HG03565 (cell line): ENCODE measurements around the gene KIRREL3.

ENCODE experiments used
- ATAC-seq: cut with Tn5 transposase; IDR thresholded peaks from one replicate; pipeline ENCODE4 v1.9.1; 2021; ENCODE audit warnings: mild to moderate bottlenecking, moderate library complexity; ENCODE audit not compliant: unreplicated experiment

Gene KIRREL3

DNA sequence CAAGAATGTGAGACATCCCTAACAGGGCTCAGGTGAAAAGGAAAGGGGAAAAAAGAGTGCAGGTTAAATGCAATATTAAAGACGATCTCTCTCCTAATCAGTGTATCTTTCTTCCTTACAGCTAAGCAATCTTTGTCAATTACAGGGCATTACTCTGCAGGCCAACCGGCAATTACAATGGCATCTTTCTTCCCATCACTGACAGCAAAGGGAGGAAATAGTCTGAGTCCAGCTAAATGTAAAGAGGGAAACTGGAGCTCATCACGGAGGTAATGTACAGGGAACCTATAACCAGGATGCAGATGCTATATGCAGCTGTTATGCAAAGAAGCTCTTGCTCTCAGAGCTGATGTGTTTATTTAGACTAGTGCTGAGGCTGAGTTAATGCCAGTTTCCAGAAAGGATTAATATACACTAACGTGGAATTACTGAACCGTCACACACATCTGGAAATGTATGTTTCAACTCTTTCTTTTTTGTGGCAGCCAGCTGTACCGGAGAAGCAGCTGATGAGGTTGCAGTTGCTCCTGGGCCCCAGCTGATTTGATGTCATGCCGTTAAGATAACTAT is 121.6 kb downstream of the KIRREL3 start:
- ATAC-seq = no peak

GRCh38 chr11:126874831-126875230 is 125.7 kb downstream of the KIRREL3 start:
- no peak for ATAC-seq

GRCh38 chr11:126874276-126874675 is 126.3 kb downstream of the KIRREL3 start:
- ATAC-seq = no peak

DNA sequence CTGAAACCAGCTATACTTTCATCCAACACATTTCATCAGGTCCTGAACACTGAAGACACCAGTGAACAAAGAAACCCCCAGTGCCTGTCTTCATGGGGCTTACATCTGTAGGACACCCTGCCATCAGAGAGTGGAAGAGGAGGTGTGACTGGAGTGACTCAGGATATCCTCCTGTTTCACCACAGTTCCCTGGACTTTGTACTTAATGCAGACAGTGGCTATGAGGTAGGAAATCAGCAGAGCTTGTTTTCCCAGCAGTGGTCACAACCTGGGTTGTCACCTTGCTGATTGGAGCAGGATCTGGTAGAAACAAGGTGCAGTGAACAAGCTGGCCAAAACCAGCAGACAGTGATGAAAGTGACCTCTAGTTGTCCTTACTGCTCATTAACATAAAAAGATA is 128.8 kb downstream of the KIRREL3 start:
- no peak for ATAC-seq

- no peak for ATAC-seq
Measured at GRCh38 chr11:126870021-126870420, 130.5 kb downstream of the KIRREL3 start.

DNA sequence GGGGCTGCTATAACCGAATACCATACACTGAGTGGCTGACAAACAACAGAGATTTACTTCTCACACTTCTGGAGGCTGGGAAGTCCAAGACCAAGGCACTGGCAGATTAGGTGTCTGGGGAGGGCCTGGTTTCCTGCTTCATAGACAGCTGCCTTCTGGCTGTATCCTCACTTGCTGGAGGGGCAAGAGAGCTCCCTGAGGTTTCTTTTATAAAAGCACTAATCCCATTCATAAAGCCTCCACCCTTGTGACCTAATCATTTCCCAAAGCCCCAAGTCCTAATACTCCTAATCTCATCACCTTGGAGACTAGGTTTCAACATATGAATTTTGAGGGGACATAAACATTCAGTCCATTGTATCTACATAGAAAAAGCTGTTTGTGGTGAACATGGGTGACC is 131.8 kb downstream of the KIRREL3 start:
- ATAC-seq = no peak

DNA sequence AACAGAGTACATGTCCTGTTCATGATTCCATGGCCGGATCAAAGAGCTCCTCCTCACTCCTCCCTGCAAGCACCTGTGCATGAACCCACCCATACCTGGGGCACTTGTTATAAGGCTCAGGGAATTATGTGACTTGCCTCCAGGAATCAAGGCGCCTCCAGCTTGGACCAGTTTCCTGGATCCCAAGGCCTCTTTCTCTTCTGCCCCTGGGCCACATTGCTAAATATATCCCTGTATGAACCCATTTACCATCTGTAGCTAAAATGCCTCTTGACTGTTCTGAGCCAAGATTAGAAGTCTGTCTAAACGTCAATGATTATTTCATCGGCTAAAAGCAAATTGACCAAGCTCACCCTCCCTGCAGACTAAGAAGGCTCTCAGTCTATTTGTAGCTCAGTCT is 135.6 kb downstream of the KIRREL3 start:
- no peak for ATAC-seq

DNA sequence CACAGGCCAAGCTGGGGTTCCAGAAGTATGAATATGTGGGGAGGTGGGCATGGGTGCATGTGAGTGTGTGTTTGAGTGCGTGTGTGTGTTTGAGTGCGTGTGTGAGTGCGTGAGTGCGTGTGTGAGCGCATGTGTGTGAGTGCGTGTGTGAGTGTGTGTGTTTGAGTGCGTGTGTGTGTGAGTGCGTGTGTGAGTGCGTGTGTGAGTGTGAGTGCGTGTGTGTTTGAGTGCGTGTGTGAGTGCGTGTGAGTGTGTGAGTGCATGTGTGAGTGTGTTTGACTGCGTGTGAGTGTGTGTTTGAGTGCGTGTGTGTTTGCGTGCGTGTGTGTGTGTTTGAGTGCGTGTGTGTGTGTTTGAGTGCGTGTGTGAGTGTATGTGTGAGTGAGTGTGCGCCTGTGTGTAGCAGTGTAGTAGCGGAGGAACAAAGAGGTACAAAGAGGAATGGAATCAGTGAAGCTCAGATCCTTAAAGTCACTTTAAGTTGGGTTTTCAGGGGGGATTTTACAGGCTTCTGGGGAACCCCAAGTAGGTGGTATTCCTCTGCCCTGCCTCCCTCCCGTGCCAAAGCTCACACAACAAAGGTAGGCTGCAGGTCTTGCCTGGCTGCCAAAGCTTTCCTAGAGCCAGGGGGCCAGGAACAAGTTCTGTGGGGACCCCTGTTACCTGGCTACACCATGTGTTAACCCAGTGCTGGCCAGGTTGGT is 137.1 kb downstream of the KIRREL3 start:
- no peak for ATAC-seq

GRCh38 chr11:126862664-126863243 is 137.8 kb downstream of the KIRREL3 start:
- no peak for ATAC-seq

DNA sequence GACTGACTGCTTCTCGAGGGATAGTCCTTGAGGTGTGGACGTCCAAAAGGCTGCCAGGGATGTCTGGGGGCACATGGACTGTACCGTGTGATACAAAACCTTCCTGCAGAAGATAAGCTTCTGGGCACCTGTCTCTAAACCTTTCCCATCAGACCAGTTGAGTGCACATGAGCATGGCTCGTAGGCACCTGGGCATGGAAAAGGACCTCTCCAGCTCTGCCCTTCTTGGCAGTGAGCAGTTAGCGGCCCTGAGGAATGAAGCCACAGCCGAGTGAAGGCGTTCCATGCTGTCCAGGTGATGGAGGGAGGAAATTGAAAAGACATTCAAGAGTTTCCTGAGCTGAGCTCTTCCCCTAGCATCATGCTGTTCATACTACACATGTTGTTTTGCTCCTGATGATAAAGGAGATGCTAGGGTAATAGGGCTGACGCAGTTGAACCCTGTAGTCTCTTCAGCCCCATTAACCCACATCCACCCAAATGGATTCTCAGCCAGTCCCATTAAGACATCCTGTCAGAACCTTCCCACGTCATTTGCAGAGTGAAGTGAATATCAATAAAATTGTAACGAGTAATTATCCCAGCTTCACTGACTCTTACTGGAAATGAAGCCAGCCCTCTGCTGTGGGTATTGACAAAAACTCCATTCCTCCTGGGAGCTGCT is 138.6 kb downstream of the KIRREL3 start:
- ATAC-seq = no peak

DNA sequence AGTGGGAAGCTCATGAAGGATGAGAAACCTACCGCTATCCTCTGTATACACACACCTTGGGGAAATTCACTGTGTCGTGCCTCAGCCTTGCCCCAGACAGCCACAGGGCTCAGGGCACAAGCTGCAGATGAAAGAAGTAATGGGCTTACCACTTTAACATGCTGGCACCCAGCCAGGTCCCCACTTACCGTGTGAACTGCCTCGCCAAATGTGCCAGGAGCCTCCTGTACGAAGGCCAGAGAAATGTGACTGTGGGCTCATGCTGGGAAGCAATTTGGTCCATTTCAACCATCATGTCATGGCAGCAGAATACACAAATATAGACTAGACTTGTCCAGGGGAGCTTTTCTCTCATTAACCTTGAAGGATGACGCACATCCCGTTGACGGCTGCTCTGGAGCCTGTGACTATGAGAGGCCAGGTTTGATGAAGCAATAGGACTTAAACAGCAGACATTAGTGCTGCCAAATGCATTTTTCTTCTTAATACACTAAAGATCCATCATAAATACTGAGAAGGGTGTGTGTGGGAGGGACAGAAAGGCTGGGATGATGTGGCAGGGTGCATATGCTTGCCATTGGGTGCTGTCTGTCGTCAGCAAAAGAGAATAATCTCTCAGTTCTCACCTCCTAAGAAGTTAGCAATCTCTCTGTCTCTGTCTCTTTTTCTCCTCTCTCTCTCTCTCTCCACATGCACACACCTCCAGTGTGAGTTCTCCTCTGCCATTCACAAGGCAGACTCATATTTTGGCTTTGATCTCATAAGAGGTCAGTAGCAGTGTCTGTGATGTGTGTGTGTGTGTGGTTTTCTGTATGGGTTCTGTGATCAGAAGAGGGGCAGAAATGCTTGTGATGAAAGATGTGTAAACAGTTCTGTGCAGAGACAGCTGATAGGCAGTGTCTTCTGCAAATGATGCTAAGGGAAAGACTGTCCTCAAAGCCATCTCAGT is 142.4 kb downstream of the KIRREL3 start:
- ATAC-seq = no peak

DNA sequence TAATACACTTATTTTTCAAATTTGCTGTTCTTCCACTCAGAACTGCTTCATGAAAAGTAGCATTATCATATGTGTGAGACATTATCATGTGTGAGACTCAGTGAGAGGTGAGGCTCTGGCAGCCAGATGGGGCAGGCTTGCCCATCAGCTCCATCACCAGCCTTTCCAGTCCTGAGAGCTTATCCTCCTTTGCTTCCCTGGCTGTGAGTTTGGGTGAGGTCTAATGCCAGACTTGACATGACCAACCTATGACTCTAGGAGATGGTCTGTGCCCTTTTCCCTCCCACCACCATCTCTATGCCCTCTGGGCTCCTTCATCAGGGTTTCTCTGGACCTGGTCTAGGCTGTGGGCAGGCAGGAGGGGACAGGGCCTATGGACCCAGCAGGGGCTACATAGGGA is 145.0 kb downstream of the KIRREL3 start:
- no peak for ATAC-seq

- no peak for ATAC-seq
Measured at GRCh38 chr11:126853732-126854131, 146.8 kb downstream of the KIRREL3 start.

DNA sequence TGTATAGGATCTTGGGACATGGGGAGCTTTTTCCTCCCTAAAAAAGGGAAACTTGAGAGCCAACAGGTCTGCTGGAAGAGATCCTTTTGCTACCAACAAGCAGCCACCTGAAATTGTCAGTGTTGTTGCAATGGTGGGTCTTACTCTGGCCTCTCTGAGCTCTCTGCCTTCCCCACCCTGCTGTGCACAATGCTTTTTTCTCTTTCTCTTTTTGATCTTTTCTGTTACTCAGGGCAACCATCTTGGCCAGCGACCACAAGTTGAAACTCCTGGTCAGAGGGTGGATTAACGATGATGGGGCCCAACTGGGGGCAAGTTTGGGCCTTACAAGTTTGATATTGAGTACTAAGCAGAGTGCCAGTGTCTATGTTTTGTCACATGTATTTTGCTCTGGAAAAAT is 155.8 kb downstream of the KIRREL3 start:
- ATAC-seq = no peak

GRCh38 chr11:126843096-126843495 is 157.5 kb downstream of the KIRREL3 start:
- no peak for ATAC-seq

GRCh38 chr11:126841999-126842398 is 158.6 kb downstream of the KIRREL3 start:
- no peak for ATAC-seq

DNA sequence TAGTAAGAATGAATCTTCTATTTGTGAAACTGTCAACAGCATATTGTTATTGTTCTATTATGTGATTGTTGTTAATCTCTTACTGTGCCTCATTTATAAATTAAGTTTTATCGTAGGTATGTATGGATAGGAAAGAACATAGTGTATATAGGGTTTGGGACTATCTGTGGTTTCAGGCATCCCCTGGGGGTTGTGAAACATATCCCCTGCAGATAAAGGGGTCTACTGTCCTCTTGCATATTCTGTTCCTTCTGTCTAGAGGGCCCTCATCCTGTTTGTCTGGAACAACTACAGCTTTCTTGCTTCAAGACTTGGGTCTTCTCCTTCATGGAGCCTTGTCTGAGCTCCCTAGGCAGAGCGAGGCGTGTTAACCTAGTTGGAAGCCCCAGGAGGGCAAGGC is 159.6 kb downstream of the KIRREL3 start:
- ATAC-seq = no peak

DNA sequence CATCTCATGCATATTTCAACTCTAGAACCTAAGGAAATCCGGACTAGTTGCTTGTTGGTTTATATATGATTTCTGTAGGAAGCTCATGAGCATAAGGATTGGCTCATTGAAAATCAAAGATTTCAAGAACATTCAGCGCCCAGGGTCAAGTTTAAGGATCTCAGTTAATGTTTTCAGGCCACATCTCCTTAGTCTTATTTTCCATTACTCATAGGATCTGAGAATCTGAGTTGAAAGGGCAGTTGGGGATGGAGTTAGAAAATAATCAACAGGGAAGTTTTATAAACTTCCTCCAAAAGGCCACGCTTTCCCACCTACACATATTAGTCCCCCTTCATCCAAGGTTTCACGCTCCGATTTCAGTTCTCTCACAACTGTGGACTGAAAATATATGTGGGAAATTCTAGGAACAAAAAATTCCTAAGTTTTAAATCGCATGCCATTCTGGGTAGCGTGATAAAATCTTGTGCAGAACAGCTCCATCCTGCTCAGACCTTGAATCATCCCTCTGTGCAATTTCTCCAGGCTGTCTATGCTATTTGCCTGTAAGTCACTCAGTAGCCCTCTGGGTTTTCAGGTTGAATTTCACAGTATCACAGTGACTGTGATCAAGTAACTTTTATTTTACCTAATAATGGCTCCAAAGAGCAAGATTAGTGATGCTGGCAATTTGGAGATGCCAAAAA is 160.2 kb downstream of the KIRREL3 start:
- ATAC-seq = no peak

GRCh38 chr11:126839496-126839895 is 161.1 kb downstream of the KIRREL3 start:
- ATAC-seq = no peak

GRCh38 chr11:126838779-126839178 is 161.8 kb downstream of the KIRREL3 start:
- no peak for ATAC-seq
